Parathyroid adenoma (tissue), 2 donors: ENCODE data around the gene PAX3.

Experiments used
- H2AFZ ChIP-seq: fragments of 300-600 bp; sonication (generic); one replicate; pipeline ENCODE4 v1.7.0; 2017; ENCODE audit warnings: antibody characterized with exemption, mild to moderate bottlenecking
- H3K27ac ChIP-seq: fragments of 300-600 bp; sonication (generic); one replicate; pipeline ENCODE4 v1.7.0; 2017
- H3K27me3 ChIP-seq: fragments of 300-600 bp; sonication (generic); one replicate; pipeline ENCODE4 v1.7.0; 2017; ENCODE audit warnings: low read length; ENCODE audit not compliant: control insufficient read depth, insufficient read depth
- H3K36me3 ChIP-seq: fragments of 300-600 bp; sonication (generic); one replicate; pipeline ENCODE4 v1.7.0; 2017; ENCODE audit warnings: low read length; ENCODE audit not compliant: control insufficient read depth, insufficient read depth
- H3K4me1 ChIP-seq: fragments of 300-600 bp; sonication (generic); one replicate; pipeline ENCODE4 v1.7.0; 2017; ENCODE audit warnings: control low read depth
- H3K4me2 ChIP-seq: fragments of 300-600 bp; sonication (generic); one replicate; pipeline ENCODE4 v1.7.0; 2017; ENCODE audit warnings: low read length
- H3K4me3 ChIP-seq: fragments of 300-600 bp; sonication (generic); one replicate; pipeline ENCODE4 v1.7.0; 2017; ENCODE audit warnings: low read depth, low read length
- H3K79me2 ChIP-seq: fragments of 300-600 bp; sonication (generic); one replicate; pipeline ENCODE4 v1.7.0; 2017; ENCODE audit warnings: control low read depth
- H3K9ac ChIP-seq: fragments of 300-600 bp; sonication (generic); one replicate; pipeline ENCODE4 v1.7.0; 2017; ENCODE audit warnings: mild to moderate bottlenecking
- H3K9me3 ChIP-seq: fragments of 300-600 bp; sonication (generic); one replicate; pipeline ENCODE4 v1.7.0; 2017; ENCODE audit warnings: low read length; ENCODE audit not compliant: control insufficient read depth
- TF ChIP-seq, protein P1 (sequence below): fragments of 300-600 bp; sonication (generic); IDR thresholded peaks from one replicate; pipeline ENCODE4 v1.7.0; 2017; ENCODE audit warnings: antibody characterized with exemption, mild to moderate bottlenecking
- donor health status: primary hyperparathyroidism.

Gene PAX3

DNA sequence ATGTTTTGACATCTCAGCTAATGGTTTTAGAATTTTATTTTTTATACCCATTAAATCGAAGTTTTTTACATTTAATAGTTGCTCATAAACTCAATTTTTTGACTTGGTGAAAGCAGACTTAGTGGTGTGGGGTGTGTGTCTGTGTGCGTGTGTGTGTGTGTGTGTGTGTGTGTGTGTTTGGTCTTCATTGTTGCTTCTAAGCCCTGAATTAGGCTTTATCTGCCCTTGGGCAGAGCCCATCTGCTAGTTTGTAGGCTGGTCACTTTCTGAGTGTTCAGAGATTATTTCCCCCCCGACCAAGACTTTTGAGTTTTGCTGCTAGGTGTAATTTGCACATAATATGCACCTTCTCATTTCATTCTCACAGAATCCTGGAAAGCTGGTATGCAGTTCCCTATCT, 14.3 kb downstream of the PAX3 start:
- TF ChIP-seq, protein P1, sequence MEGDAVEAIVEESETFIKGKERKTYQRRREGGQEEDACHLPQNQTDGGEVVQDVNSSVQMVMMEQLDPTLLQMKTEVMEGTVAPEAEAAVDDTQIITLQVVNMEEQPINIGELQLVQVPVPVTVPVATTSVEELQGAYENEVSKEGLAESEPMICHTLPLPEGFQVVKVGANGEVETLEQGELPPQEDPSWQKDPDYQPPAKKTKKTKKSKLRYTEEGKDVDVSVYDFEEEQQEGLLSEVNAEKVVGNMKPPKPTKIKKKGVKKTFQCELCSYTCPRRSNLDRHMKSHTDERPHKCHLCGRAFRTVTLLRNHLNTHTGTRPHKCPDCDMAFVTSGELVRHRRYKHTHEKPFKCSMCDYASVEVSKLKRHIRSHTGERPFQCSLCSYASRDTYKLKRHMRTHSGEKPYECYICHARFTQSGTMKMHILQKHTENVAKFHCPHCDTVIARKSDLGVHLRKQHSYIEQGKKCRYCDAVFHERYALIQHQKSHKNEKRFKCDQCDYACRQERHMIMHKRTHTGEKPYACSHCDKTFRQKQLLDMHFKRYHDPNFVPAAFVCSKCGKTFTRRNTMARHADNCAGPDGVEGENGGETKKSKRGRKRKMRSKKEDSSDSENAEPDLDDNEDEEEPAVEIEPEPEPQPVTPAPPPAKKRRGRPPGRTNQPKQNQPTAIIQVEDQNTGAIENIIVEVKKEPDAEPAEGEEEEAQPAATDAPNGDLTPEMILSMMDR: no peak
- H3K27ac ChIP-seq: no peak overlapping the region
- H3K4me2 ChIP-seq: no peak overlapping the region
- peaks cover 6% of the 10 kb centered on the region for H3K27me3 ChIP-seq
- no peak overlapping the region for H3K4me3 ChIP-seq
- no peaks in the 10 kb centered on the region for H3K4me1 ChIP-seq
- H3K9ac ChIP-seq: no peak overlapping the region
- no peaks in the 10 kb centered on the region for H3K9me3 ChIP-seq
- H3K36me3 ChIP-seq: no peaks in the 10 kb centered on the region
- H2AFZ ChIP-seq: no peak overlapping the region
- no peaks in the 10 kb centered on the region for H3K79me2 ChIP-seq

DNA sequence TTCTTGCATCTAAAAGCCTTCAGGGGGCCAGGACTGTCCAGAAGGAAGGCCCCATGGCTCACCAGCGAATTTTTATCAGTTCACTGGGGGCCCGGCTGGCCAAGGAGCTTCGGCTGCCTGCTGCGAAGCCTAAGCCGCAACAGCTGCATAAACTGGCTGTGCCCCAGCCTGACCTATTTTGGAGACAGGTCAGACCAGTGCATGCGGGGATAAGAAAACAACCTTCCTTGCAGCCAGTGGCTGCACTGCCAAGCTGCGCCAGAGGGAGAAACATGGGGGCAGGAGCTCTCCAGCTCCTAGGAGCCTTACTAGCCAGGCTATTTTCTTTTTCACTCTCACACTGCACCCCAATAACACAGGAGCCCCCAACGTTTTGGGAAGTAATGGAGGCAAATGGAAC, 15.2 kb downstream of the PAX3 start:
- H3K36me3 ChIP-seq: no peaks in the 10 kb centered on the region
- H3K4me3 ChIP-seq: no peak overlapping the region
- no peaks in the 10 kb centered on the region for H3K4me1 ChIP-seq
- H3K79me2 ChIP-seq: no peaks in the 10 kb centered on the region
- TF ChIP-seq, protein P1: no peak
- H3K27me3 ChIP-seq: peaks cover 1% of the 10 kb centered on the region
- no peak overlapping the region for H3K27ac ChIP-seq
- H3K9me3 ChIP-seq: no peaks in the 10 kb centered on the region
- H2AFZ ChIP-seq: no peak overlapping the region
- no peak overlapping the region for H3K4me2 ChIP-seq
- no peak overlapping the region for H3K9ac ChIP-seq

DNA sequence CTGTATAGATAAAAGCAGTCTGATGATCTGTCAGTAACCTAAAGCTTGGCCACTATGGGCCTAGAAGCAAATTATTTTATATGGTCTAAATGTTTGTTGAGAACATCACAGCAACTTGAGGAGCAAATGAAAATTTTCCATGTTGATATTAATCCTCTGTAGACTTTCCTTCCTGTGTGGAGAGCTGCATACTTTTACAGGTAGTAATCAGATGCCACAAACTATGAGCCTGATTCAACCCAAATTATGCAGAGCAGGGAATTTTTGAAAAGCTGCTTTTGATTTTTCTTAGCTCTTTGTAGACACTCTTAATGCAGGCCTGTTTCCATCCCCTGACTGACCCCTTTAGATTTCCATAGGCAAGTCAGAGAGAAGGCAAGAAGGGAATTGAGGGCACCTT, 17.3 kb downstream of the PAX3 start:
- no peaks in the 10 kb centered on the region for H3K9me3 ChIP-seq
- H3K4me2 ChIP-seq: no peak overlapping the region
- TF ChIP-seq, protein P1: no peak
- no peak overlapping the region for H3K9ac ChIP-seq
- H3K27ac ChIP-seq: no peak overlapping the region
- no peaks in the 10 kb centered on the region for H3K27me3 ChIP-seq
- no peaks in the 10 kb centered on the region for H3K79me2 ChIP-seq
- H3K4me1 ChIP-seq: no peaks in the 10 kb centered on the region
- H2AFZ ChIP-seq: no peak overlapping the region
- no peaks in the 10 kb centered on the region for H3K36me3 ChIP-seq
- no peak overlapping the region for H3K4me3 ChIP-seq

DNA sequence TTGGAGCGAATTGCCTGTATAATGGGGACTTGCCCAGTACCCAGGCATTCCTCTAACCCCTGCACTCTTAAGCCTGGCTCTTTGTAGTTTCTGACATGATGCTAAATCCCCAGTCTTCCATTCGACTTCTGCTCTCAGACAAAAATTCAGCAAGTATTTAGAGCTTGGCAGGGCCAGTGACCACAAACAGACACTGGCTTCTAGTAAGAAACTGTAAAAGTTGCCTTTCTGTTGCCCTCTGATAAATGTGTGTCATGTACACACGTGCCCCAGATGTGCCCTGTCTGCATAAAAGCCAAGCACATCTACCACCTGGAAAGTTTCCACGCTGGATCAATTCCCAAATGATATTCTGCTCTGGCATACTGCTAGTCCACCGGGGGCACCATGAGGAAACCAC, 18.0 kb downstream of the PAX3 start:
- H2AFZ ChIP-seq: no peak overlapping the region
- H3K9ac ChIP-seq: no peak overlapping the region
- H3K4me2 ChIP-seq: no peak overlapping the region
- TF ChIP-seq, protein P1: no peak
- H3K4me1 ChIP-seq: no peaks in the 10 kb centered on the region
- H3K36me3 ChIP-seq: no peaks in the 10 kb centered on the region
- no peaks in the 10 kb centered on the region for H3K27me3 ChIP-seq
- H3K9me3 ChIP-seq: no peaks in the 10 kb centered on the region
- no peak overlapping the region for H3K4me3 ChIP-seq
- no peak overlapping the region for H3K27ac ChIP-seq
- no peaks in the 10 kb centered on the region for H3K79me2 ChIP-seq

DNA sequence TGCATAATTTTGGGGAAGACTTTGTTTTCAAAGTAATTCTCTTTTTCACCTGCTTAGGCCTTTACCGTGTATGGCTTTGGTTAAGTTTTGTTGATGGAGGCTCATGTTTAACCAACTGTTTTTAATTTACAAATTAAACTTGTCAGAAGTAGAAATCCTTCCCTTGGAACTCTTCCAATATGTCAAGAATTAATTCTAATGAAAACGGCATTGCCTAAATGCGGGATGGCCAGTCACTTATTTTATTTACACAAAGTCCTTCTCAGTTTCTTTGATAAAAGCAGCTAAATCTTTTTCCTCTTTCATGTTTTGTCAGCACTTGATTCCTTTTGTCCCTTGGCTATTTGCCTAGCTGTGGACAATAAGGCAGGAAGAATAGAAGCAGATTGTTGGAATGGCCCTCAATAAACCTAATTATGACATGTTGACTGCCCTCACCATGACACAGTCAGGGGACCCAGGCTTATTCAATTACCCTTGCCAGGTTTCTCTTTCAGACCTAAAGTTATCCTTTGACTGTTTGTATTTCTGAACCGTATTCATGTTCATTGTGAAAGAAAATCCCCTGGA, 26.3 kb downstream of the PAX3 start:
- no peaks in the 10 kb centered on the region for H3K79me2 ChIP-seq
- no peaks in the 10 kb centered on the region for H3K36me3 ChIP-seq
- H2AFZ ChIP-seq: no peak overlapping the region
- no peaks in the 10 kb centered on the region for H3K9me3 ChIP-seq
- H3K27me3 ChIP-seq: no peaks in the 10 kb centered on the region
- H3K27ac ChIP-seq: no peak overlapping the region
- no peak overlapping the region for H3K4me2 ChIP-seq
- H3K4me1 ChIP-seq: no peaks in the 10 kb centered on the region
- no peak overlapping the region for H3K9ac ChIP-seq
- H3K4me3 ChIP-seq: no peak overlapping the region
- TF ChIP-seq, protein P1: no peak
